Dermis blood vessel endothelial cell (primary cell): ENCODE results near the gene CHRM4. TPM values are rescaled to one million over a fixed set of nuclear protein-coding genes. Genes with fewer than 3 reads are reported as not detected.

Experiments used
- DNase-seq: peaks from one replicate; pipeline ENCODE4 v3.0.0; 2010
- total RNA-seq: library from RNA; depleted of rRNA; stranded (reverse); fragments of >200 nt; gene quantifications from 2 replicates; pipeline ENCODE4 v1.2.3, GENCODE V29; 2014

CHRM4 gene
- total RNA-seq, 1 donor from 2014 or later = 0.17 TPM

GRCh38 chr11:46346886-46347636, 44.5 kb downstream of the CHRM4 start, which contains the start of gene DGKZ:
DGKZ (plus strand) TSS chr11:46347463; CDS start chr11:46347660, 197 bp downstream.
- DNase-seq = peak; percentile 89

- no peak for DNase-seq
These were observed 45.6 kb downstream of the CHRM4 start for GRCh38 chr11:46345881-46346484.

GRCh38 chr11:46345131-46345597, 46.4 kb downstream of the CHRM4 start:
- DNase-seq = peak; percentile 62

GRCh38 chr11:46343520-46343919, 48.1 kb downstream of the CHRM4 start:
- no peak for DNase-seq

- peak; percentile 79 for DNase-seq
These were observed 49.3 kb downstream of the CHRM4 start for GRCh38 chr11:46342239-46342638.

- no peak for DNase-seq
These were observed 50.1 kb downstream of the CHRM4 start for GRCh38 chr11:46341454-46341853.

GRCh38 chr11:46339816-46340215, 51.8 kb downstream of the CHRM4 start:
- DNase-seq = no peak

- DNase-seq = no peak
These were observed 52.4 kb downstream of the CHRM4 start for GRCh38 chr11:46338988-46339666.

- no peak for DNase-seq
These were observed 53.0 kb downstream of the CHRM4 start for GRCh38 chr11:46338636-46338987.

GRCh38 chr11:46337626-46338345, 53.8 kb downstream of the CHRM4 start:
- no peak for DNase-seq

GRCh38 chr11:46336563-46337180, 54.9 kb downstream of the CHRM4 start:
- no peak for DNase-seq

- no peak for DNase-seq
These were observed 55.5 kb downstream of the CHRM4 start for GRCh38 chr11:46335890-46336562.

GRCh38 chr11:46335271-46335670, 56.3 kb downstream of the CHRM4 start:
- no peak for DNase-seq

GRCh38 chr11:46334211-46334610, 57.4 kb downstream of the CHRM4 start:
- DNase-seq = no peak

Other genes starting within 250 kb of the CHRM4 start
- gene CREB3L1, start 114.1 kb downstream of the CHRM4 start, total RNA-seq = 0.33 and 0.68 TPM in 2 replicates
- gene DGKZ, start 44.3 kb downstream of the CHRM4 start, total RNA-seq = 79.8 and 86.2 TPM in 2 replicates
- gene MDK, start 10.1 kb downstream of the CHRM4 start, total RNA-seq = 46.1 and 59.6 TPM in 2 replicates
- gene AMBRA1, start 202.2 kb upstream of the CHRM4 start, total RNA-seq = 20.9 and 27.3 TPM in 2 replicates
- gene HARBI1, start 225.5 kb upstream of the CHRM4 start, total RNA-seq = 3.7 and 5.8 TPM in 2 replicates
- 57.7 and 67.3 TPM in 2 replicates for gene ATG13, start 225.8 kb upstream of the CHRM4 start, total RNA-seq